Measurements from ENCODE around the gene BEX5. TPM values are rescaled to one million over a fixed set of nuclear protein-coding genes. Genes with fewer than 3 reads are reported as not detected.
A peak's percentile ranks its signal among the peaks of the same experiment; 100 is the strongest.
"Not testable (repeated sequence)": the region's sequence is repeated elsewhere in the genome, so short reads cannot be mapped to it uniquely, and the experiment has no call there.

The BEX5 gene
- polyA plus RNA-seq (2013, experiment 1 of 2; ENCODE audit: insufficient read length): 1.1 TPM
- polyA plus RNA-seq (2013, experiment 2 of 2; ENCODE audit: insufficient read length): 0.94 TPM

DNA sequence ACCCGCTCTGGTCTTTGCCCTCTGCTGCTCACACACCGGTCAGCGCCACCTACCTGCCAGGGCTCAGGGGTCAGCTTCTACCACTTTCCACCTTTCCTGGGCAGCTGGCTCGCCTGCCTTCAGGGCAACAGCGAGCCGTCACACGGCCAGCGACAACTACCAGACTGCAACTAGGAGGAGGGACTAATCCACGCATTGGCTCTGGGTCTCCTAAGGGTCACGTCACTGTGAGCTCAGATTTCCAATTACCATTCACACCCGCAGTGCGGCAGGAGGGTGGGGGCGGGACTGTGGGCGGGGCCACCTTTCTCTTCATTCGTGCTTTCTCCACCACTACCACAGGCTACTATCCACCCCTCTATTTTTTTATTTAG is at the start of gene BEX5:
TSS of gene BEX5 (minus strand) at position 172 of the 374 bp plus-strand sequence. CDS start 1,712 bp downstream, outside the sequence.
- peak; percentile 45 for DNase-seq

DNA sequence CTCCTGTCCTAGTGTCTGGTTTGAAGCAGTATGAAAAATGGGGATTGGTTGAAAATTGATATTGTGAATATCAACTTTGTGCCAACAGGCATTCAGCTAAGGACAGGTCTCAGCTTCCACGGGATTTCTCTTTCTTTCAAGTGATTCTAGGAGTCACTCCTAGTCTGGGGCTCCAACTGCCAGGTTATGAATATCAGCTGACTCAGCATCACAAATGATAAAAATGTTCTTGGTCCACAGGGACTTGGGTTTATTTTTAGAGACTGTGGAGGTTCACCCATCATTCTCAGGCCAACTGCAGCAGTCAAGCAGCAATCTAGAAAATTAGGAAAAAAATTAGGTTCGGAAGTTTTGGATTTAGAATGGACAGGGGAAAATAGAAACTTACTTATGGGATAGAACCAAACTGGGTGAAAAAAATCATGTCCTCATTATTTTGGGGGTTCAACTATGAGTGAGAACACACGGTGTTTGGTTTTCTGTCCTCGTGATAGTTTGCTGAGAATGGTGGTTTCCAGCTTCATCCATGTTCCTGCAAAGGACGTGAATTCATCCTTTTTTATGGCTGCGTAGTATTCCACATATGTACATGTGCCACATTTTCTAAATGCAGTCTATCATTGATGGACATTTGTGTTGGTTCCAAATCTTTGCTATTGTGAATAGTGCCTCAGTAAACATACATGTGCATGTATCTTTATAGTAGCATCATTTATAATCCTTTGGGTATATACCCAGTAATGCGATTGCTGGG is 30.4 kb upstream of the BEX5 start:
- DNase-seq: no peak

DNA sequence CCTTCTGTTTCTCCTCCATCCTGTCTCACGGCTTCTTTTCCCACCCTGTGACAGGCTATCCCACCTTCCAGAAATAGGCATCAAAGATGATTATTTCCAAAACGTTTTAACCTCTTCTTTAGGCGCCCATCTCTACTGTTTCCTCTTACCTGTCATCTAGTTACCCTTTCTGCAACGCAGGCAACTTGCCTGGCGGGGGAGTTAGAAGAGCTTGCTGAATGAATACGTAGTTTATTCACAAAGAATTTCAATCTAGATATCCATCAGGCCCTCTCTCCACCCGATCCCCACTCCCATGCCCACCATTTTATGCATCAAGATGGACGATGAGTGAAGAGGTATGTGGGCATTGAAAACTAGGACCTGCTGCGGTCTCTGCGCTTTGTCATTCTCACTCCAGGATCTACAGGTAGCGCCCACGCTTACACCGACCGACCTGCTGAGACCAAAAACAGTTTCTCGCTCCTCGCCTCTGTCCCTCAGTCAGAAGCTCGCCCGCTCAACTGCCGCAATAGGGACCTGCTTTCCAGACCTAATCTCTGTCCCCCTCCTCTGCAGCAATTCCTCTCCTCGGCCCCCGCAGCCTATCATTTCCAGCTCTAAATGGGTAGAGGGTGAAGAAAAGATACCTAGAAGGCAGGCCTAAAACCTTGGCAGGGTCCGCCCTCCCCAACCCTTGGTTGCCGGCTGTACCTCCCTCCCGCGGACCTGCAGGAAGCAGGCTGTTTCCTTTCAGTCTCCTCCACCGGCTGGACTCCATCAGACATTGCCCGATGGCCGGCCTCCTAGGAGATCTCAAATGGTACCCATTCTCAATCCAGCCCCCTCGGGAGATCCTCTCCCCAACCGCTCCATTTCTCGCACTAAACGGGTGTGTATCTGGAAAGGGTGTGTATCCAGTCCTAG is 624 bp downstream of the BEX5 start:
- DNase-seq: no peak

DNA sequence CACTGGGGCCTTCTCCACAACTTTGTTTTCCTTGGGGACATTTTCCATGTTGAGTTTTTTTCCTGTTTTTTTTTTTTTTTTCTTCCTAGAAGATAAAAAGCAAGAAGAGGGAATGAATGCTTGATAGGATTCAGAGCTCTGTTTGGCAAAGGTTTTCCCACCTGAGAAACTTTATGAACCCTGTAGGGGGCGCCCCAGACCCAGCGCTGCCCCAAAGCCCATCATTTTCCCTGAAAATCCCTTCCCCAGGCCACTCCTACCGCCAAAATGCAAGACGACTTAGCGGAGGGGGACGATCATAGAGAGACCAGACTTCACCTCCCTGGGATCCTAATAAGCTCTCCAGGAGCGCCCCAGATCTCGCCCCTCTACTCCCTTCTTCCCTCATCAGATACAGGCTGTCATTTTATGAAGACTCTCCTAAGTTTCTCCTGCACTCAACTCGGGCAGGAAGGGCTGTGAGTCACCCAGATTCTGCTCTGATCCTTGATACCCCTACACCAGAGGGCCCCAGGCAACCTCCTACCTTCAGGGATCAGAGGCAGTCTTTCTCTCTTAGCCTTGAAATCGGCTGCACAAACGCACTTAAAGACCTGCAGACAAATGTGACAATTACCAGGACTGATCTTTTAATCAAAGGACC is 1.4 kb downstream of the BEX5 start:
- DNase-seq: no peak

DNA sequence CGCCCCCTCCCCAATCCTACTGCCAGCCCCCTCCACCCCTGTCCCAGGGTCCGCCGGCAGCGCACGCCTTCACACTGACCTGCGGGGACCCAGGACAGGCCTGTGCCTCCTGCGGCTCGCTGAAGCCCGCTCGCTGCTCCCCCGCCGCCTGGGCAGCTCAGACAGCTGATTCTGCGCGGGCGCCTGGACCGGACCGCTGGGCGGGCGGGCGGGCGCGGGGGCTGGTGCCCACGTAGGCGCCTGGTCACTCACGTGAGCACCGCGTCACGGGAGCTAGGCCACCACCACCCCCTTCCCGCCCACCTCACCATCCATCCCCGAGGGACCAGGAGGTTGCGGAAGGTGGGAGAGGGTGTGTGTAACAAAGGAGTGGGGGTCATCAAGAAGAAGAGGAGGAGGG is 13.5 kb downstream of the BEX5 start, which contains the start of gene TCEAL6:
TSS of gene TCEAL6 (minus strand) at position 208 of the 400 bp plus-strand sequence.
- DNase-seq: not testable (repeated sequence)

DNA sequence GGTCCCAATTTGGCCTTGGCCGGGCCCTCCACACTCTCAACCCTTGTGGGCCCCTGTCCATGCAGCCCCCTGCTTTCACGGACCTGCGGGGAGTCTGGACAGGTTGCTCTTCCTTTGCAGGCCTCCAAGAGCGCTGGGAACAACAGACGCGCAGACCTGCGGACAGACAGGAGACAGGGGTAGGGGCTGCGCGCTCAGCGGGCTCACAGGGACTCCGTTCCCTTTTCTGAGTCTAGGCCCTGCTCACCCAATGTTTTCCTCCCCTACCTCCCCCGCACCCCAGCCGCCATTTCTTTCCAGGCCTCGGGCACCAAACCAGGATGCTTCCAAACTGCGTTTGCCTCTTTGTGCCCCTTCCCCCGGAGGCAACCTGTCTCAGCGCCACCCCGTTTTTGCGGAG is 14.1 kb downstream of the BEX5 start:
- not testable (repeated sequence) for DNase-seq

DNA sequence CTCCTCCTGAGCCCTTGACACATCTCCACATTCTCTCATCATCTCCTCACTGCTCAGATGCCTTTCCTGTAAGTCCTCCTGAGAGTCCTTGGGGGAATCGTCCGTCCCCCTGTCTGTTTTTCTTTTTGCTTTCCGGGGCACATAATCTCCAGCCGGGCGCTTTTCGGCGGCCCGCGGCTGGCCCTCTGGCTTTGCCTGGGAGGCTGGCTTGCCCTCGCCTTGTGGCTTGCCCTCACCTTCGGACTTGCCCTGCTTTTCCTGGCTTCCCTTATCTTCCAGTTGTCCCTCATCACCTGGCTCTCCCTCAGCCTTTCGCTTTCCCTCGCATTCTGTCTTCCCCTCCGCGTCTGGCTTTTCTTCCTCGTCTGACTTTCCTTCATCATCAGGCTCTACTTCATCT is 14.9 kb downstream of the BEX5 start:
- not testable (repeated sequence) for DNase-seq

DNA sequence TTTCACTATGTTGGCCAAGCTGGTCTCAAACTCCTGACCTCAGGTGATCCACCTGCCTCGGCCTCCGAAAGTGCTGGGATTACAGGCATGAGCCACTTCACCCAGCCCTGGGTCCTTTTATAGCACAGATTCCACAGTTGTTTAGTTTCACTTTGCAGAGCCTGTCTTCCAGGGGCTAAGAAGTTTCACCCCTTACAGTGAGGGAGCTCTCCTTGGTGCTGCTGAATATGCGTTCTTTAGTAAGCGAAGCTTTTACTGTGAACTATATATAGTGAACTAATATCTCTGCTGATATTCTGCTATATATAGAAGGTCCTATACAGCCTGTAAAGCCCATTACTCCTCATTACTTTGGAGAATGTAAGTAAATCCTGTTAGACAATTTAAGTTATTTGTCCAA is 17.7 kb downstream of the BEX5 start:
- no peak for DNase-seq

DNA sequence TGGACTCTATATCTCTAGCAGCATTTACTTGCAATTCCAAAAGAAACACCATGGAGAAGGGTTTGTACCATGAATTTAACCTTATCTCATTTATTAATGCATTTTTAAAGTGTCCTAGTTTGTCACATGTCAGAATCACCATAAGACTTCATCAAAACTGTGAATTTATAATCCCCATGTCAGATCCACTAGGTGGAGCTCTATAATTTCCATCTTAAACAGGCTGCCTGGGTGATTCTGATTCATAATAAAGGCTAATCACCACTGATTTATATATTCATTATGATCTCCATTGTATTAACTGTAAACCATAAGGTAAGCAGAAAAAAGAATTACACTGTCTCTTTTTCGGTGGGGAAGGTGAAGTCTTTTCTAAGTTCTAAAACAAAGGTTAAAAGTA is 26.3 kb downstream of the BEX5 start:
- DNase-seq: no peak

DNA sequence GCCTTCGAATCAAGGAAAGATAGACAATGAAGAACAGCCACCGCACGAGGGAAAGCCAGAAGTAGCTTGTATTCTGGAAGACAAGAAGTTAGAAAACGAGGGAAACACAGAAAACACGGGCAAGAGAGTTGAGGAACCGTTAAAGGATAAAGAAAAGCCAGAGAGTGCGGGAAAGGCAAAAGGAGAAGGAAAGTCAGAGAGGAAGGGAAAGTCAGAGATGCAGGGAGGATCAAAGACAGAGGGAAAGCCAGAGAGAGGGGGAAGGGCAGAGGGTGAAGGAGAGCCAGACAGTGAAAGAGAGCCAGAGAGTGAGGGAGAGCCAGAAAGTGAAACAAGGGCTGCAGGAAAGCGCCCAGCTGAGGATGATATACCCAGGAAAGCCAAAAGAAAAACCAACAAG is 28.9 kb downstream of the BEX5 start:
- no peak for DNase-seq

DNA sequence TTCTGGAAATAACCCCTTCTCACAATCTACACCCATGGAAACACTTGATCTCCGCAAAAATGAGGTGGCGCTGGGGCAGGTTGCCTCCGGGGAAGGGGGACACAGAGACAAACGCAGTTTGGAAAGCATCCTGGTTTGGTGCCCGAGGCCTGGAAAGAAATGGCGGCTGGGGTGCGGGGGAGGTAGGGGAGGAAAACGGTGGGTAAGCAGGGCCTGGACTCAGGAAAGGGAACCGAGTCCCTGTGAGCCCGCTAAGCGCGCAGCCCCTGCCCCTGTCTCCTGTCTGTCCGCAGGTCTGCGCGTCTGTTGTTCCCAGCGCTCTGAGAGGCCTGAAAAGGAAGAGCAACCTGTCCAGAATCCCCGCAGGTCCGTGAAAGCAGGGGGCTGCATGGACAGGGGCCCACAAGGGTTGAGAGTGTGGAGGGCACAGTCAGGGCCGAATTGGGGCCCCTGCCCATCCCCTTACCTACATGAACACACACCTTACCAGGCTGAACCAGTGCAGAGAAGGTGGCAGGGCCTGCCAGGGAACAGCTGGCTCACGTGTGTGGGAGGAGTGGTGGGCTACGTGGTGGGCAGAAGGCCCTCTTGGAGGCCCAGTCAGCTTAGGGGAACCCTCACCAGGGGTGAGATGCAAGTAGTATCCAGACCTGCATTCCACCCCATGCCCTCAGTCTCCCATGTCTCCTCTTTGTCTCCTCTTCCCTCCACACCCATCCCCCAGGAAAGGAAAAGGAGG is 29.5 kb downstream of the BEX5 start:
- DNase-seq: not testable (repeated sequence)

DNA sequence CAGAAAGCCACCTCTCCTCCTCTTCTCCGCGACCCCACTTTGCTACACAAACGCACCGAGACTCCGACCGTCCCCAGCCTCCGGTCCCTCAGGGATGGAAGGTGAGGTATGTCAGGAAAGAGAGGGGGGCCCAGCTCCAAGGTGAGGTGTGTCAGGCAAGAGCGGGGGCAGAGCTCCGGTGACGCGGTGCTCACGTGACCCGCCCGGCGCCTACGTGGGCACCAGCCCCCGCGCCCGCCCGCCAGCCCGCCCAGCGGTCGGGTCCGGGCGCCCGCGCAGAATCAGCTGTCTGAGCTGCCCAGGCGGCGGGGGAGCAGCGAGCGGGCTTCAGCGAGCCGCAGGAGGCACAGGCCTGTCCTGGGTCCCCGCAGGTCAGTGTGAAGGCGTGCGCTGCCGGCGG is 30.3 kb downstream of the BEX5 start, which contains the start of gene TCEAL2:
TSS of gene TCEAL2 (plus strand) at position 244 of the 400 bp plus-strand sequence. CDS start 1,152 bp downstream, outside the sequence.
- DNase-seq: not testable (repeated sequence)

DNA sequence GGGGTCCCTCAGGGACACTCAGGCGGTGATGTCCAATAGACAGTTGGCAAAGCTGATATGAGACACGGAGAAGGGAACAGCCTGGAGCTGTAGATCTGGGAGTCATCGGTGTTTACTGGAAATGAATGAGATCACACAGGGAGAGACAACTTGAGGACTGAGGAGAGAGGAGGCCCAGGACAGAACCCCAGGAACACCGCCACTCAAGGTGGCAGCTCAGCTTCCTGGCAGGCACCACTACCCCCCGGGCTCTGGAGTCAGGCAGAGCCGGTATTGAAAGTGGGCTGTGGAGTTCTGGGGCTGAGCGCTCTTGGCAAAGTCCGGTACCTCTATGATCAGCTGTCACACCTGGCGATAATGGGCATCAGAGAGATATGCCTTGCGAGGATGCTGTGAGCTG is 30.8 kb downstream of the BEX5 start:
- not testable (repeated sequence) for DNase-seq

DNA sequence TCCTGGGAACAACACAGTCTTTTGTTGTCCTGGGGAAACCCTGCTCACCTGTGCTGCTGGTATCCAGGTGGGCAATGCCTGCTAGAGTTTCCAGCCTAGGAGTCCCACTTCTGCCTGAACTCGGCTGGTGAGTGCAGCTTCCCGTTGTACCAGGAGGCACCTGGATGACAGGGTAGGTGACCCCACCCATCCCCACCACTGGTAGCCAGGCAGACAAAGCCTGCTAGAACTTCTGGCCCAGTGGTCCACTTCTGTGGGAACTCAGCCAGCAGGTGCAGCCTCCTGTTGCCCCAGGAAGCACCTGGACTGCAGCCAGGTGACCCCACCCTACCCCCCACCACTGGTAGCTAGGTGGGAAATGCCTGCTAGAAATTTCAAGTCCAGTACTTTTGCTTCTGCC is 40.0 kb downstream of the BEX5 start:
- DNase-seq: no peak

DNA sequence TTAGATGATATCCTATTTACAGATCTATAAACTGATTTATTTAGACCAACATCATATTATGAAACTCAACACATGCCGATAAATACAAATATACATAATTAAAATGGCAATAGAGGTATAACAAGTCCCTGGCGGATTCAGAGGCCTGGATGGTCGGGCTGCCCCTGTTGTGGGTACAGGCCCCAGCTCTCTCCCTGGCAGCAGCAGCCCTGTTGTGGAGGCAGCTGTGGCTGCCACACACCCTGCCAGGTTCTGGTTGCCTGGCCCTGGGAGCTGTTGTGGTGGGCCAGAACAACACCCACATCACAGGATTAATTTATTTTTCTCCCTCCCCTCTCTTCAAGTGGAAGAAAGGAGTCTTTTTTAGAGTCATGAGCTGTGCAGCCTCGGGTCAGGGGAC is 42.4 kb downstream of the BEX5 start:
- no peak for DNase-seq
